GM23338 (cell line): ENCODE results near the gene ANKRD55. TPM values are rescaled to one million over a fixed set of nuclear protein-coding genes. Genes with fewer than 3 reads are reported as not detected.

Experiments used
- ATAC-seq: fragments of 200-7000 bp; cut with Tn5 transposase; 3 replicates; pipeline ENCODE4 v1.9.1; 2020
- DNase-seq: peaks from one replicate; pipeline ENCODE4 v3.0.0-alpha.2; 2015; ENCODE audit warnings: low spot score
- H2AFZ ChIP-seq: fragments of 200-600 bp; sonication (generic); 2 replicates; pipeline ENCODE4 v1.8.0; 2016; ENCODE audit warnings: antibody characterized with exemption, mild to moderate bottlenecking, moderate library complexity
- H3F3A ChIP-seq: fragments of 200-600 bp; sonication (generic); replicated peaks from 2 replicates; pipeline ENCODE4 v1.8.0; 2017; ENCODE audit warnings: antibody characterized with exemption, mixed run types, low read depth
- H3K27ac ChIP-seq: fragments of 200-600 bp; sonication (generic); 2 replicates; pipeline ENCODE4 v1.6.1; 2016; ENCODE audit warnings: low read depth
- H3K27me3 ChIP-seq: fragments of 200-600 bp; sonication (generic); 2 replicates; pipeline ENCODE4 v1.8.0; 2016; ENCODE audit warnings: mild to moderate bottlenecking, mixed run types, moderate library complexity; ENCODE audit not compliant: insufficient read depth
- H3K36me3 ChIP-seq: fragments of 200-600 bp; sonication (generic); 2 replicates; pipeline ENCODE4 v1.8.0; 2016; ENCODE audit warnings: mild to moderate bottlenecking; ENCODE audit not compliant: insufficient read depth
- H3K4me1 ChIP-seq: fragments of 200-600 bp; sonication (generic); 2 replicates; pipeline ENCODE4 v1.8.0; 2016; ENCODE audit warnings: mild to moderate bottlenecking, moderate library complexity; ENCODE audit not compliant: insufficient read depth
- H3K4me2 ChIP-seq: fragments of 200-600 bp; sonication (generic); 2 replicates; pipeline ENCODE4 v1.7.1; 2017; ENCODE audit warnings: mixed run types
- H3K4me3 ChIP-seq: fragments of 200-600 bp; sonication (generic); 2 replicates; pipeline ENCODE4 v1.6.1; 2016; ENCODE audit warnings: mixed run types
- H3K79me2 ChIP-seq: fragments of 200-600 bp; sonication (generic); replicated peaks from 2 replicates; pipeline ENCODE4 v1.8.0; 2017; ENCODE audit warnings: mild to moderate bottlenecking; ENCODE audit not compliant: insufficient read depth
- H3K9me2 ChIP-seq: fragments of 200-600 bp; sonication (generic); 2 replicates; pipeline ENCODE4 v1.8.0; 2017; ENCODE audit not compliant: insufficient read depth
- H4K20me1 ChIP-seq: fragments of 200-600 bp; sonication (generic); replicated peaks from 2 replicates; pipeline ENCODE4 v1.8.0; 2017; ENCODE audit warnings: mild to moderate bottlenecking; ENCODE audit not compliant: insufficient read depth
- H3K27ac Mint-ChIP-seq: 2 replicates; pipeline ENCODE4 v1.8.0; 2020; ENCODE audit warnings: inconsistent platforms, mild to moderate bottlenecking, moderate library complexity, mixed read lengths
- H3K27me3 Mint-ChIP-seq: 3 replicates; pipeline ENCODE4 v1.8.0; 2022; ENCODE audit warnings: low read depth, mild to moderate bottlenecking, moderate library complexity, mixed read lengths, inconsistent platforms; ENCODE audit not compliant: insufficient read depth, poor library complexity
- H3K36me3 Mint-ChIP-seq: 3 replicates; pipeline ENCODE4 v1.8.0; 2021; ENCODE audit warnings: low read depth, mild to moderate bottlenecking, inconsistent platforms, moderate library complexity, mixed read lengths
- H3K4me1 Mint-ChIP-seq: 3 replicates; pipeline ENCODE4 v1.8.0; 2020; ENCODE audit warnings: mild to moderate bottlenecking, inconsistent platforms, mixed read lengths
- H3K4me3 Mint-ChIP-seq: 3 replicates; pipeline ENCODE4 v1.8.0; 2021; ENCODE audit warnings: moderate library complexity, mild to moderate bottlenecking, inconsistent platforms, mixed read lengths
- H3K9me3 Mint-ChIP-seq: 3 replicates; pipeline ENCODE4 v1.8.0; 2020; ENCODE audit warnings: moderate library complexity, mild to moderate bottlenecking, inconsistent platforms, mixed read lengths
- CREB1 ChIP-seq: fragments of 250-450 bp; sonication (Bioruptor Pico); IDR thresholded peaks from 2 replicates; pipeline ENCODE4 v1.5.0; 2020; ENCODE audit warnings: low read depth, mild to moderate bottlenecking, moderate library complexity
- CTCF ChIP-seq, 2 experiments: fragments of 200-600 bp in 1 of 2; sonication (generic) in 1 of 2; conservative IDR thresholded peaks; 2 replicates each; pipeline versions ENCODE4 v1.5.1 to v1.6.1; 2016 to 2017; ENCODE audit warnings: antibody characterized with exemption in 2 of 2, low read depth in 2 of 2, mild to moderate bottlenecking in 2 of 2, moderate library complexity in 1 of 2
- ETS1 ChIP-seq: IDR thresholded peaks from 2 replicates; pipeline ENCODE4 v1.6.1; 2016; ENCODE audit warnings: antibody characterized with exemption
- EZH2 ChIP-seq: fragments of 200-600 bp; sonication (generic); IDR thresholded peaks from one replicate; pipeline ENCODE4 v1.8.0; 2017; ENCODE audit warnings: antibody characterized with exemption, mild to moderate bottlenecking, low read depth; ENCODE audit not compliant: unreplicated experiment
- EZH2phosphoT487 ChIP-seq: fragments of 200-600 bp; sonication (generic); IDR thresholded peaks from one replicate; pipeline ENCODE4 v1.8.1; 2018; ENCODE audit warnings: antibody characterized with exemption; ENCODE audit not compliant: unreplicated experiment
- JUNB ChIP-seq: IDR thresholded peaks from one replicate; pipeline ENCODE4 v1.6.1; 2016; ENCODE audit warnings: antibody characterized with exemption; ENCODE audit not compliant: unreplicated experiment
- NANOG ChIP-seq: IDR thresholded peaks from 2 replicates; pipeline ENCODE4 v1.6.1; 2016; ENCODE audit warnings: antibody characterized with exemption, borderline replicate concordance
- POLR2AphosphoS5 ChIP-seq: IDR thresholded peaks from 2 replicates; pipeline ENCODE4 v1.6.1; 2016; ENCODE audit warnings: antibody characterized with exemption, low read depth
- REST ChIP-seq: IDR thresholded peaks from one replicate; pipeline ENCODE4 v1.6.1; 2018; ENCODE audit warnings: antibody characterized with exemption; ENCODE audit not compliant: unreplicated experiment
- STAT1 ChIP-seq: IDR thresholded peaks from one replicate; pipeline ENCODE4 v1.6.1; 2016; ENCODE audit warnings: antibody characterized with exemption; ENCODE audit not compliant: unreplicated experiment
- ZNF114 ChIP-seq: fragments of 250-450 bp; sonication (Bioruptor Pico); IDR thresholded peaks from 2 replicates; pipeline ENCODE4 v1.5.0; 2020; ENCODE audit warnings: mild to moderate bottlenecking, moderate library complexity
- ZNF331 ChIP-seq: fragments of 250-450 bp; sonication (Bioruptor Pico); IDR thresholded peaks from 2 replicates; pipeline ENCODE4 v1.5.0; 2020; ENCODE audit warnings: low read depth, mild to moderate bottlenecking, moderate library complexity
- ZNF462 ChIP-seq: fragments of 250-450 bp; sonication (Bioruptor Pico); IDR thresholded peaks from 2 replicates; pipeline ENCODE4 v1.5.0; 2020; ENCODE audit warnings: mild to moderate bottlenecking, moderate library complexity
- polyA plus RNA-seq: library from polyadenylated mRNA; unstranded; fragments of >200 nt; fragmentation: Nextera tagmentation; extraction: Ambion mirVana; gene quantifications from 2 replicates; pipeline ENCODE4 v1.2.1, GENCODE V29; 2016
- total RNA-seq: library from RNA; depleted of rRNA; stranded (reverse); fragments of >200 nt; shearing (Covaris generic); gene quantifications from 2 replicates; pipeline ENCODE4 v1.2.3, GENCODE V29; 2014

Gene ANKRD55
- total and polyA plus RNA-seq, 2 experiments from 2014 or later, result not detected

- TF ChIP-seq CTCF (conservative IDR thresholded peaks at IDR 0.05; ENCODE audit: low read depth in 2 of 2), result no peak
- TF ChIP-seq ZNF462 (CRISPR knock-in tag), result no peak
- no peak for TF ChIP-seq POLR2AphosphoS5
- no peak for TF ChIP-seq STAT1
- TF ChIP-seq CREB1 (CRISPR knock-in tag), result no peak
- TF ChIP-seq REST, result no peak
- TF ChIP-seq EZH2, result no peak
- TF ChIP-seq EZH2phosphoT487, result no peak
- no peak for TF ChIP-seq ETS1
- TF ChIP-seq ZNF331 (CRISPR knock-in tag), result no peak
- TF ChIP-seq JUNB, result no peak
- no peak for TF ChIP-seq NANOG
- TF ChIP-seq ZNF114, result no peak
- Histone ChIP-seq H3K27me3 (no peaks in the 10 kb centered on the region), H4K20me1 (no peaks in the 10 kb centered on the region), H3K27ac (no peak overlapping the region), H2AFZ (no peak overlapping the region), H3K4me2 (no peak overlapping the region), H3K4me3 (no peak overlapping the region), H3K4me1 (peaks cover 8% of the 10 kb centered on the region; the same call in 1 of the 2 replicates), H3K79me2 (no peaks in the 10 kb centered on the region), H3K9me2 (no peaks in the 10 kb centered on the region), H3K36me3 (no peaks in the 10 kb centered on the region), H3F3A (no peaks in the 10 kb centered on the region)
- H3K27ac Mint-ChIP-seq, result no peak overlapping the region
- DNase-seq (no peak), ATAC-seq (no peak)
- H3K4me1 Mint-ChIP-seq, result peaks cover 9% of the 10 kb centered on the region; the same call in 2 of the 3 replicates
- no peaks in the 10 kb centered on the region for H3K36me3 Mint-ChIP-seq
- H3K9me3 Mint-ChIP-seq, result no peaks in the 10 kb centered on the region
- H3K4me3 Mint-ChIP-seq, result no peak overlapping the region
- no peaks in the 10 kb centered on the region for H3K27me3 Mint-ChIP-seq
These were observed 42.6 kb downstream of the ANKRD55 start for GRCh38 chr5:56190497-56190896.
